NCI-H2171 treated with DMSO at 0.1 percent for 48 hours (cell line): ENCODE measurements around the gene GDA.
A peak's percentile ranks its signal among the peaks of the same experiment; 100 is the strongest.
"Not testable (repeated sequence)": the region's sequence is repeated elsewhere in the genome, so short reads cannot be mapped to it uniquely, and the experiment has no call there.

Source experiments
- DNase-seq: peaks from one replicate; lab custom pipeline; 2025; lab: John Stamatoyannopoulos, UW

Gene GDA

GRCh38 chr9:72280913-72281500, 131.8 kb downstream of the GDA start:
- DNase-seq, result peak; percentile 72

DNA sequence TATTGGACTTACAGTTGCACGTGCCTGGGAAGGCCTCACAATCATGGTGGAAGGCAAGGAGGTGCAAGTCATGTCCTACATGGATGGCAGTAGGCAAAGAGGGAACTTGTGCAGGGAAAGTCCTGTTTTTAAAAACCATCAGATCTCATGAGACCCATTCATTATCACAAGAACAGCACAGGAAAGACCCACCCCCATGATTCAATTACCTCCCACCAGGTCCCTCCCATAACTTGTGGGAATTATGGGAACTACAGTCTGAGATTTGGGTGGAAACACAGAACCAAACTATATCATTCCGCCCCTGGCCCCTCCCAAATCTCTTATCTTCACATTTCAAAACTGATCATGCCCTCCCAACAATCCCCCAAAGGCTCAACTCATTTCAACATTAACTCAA, 140.2 kb downstream of the GDA start:
- DNase-seq, result no peak

GRCh38 chr9:72290311-72290710, 141.1 kb downstream of the GDA start:
- DNase-seq, result no peak

- not testable (repeated sequence) for DNase-seq
Measured at GRCh38 chr9:72291576-72291975, 142.3 kb downstream of the GDA start.

GRCh38 chr9:72292256-72292682, 143.0 kb downstream of the GDA start:
- peak; percentile 44 for DNase-seq

DNA sequence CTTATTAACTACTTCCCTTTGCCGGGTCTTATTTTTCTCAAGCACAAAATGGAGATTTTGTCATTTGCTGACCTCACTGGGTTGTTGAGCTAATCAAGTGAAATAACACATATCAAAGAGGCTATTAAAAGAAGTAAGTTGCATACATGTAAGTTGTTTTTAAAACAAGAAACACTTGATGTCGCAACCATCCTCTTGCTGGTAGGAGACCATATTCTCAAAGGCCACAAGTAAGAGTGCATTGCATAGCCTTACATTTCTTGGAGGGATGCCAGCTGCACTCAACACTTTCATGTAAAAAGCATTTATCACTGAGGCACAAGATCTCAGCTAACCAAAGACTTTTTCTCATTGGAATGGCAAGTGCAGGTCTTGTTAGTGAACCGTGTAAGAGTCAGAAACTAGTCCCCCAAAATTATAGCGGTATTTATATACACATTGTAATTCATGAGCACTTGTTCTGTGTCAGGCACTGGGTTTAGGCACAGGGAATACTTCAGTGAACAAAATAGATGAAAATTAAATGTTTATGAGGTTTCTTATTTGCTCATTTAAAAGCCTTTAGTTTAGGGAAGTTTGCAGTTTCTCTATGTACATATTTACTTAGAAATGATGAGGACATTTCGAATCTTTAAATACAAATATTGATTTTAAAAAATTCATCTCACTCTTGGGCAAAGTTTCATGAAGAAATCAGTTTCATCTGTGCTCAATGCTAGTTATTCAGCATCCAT, 143.8 kb downstream of the GDA start:
- DNase-seq, result peak; percentile 45

GRCh38 chr9:72294936-72295335, 145.7 kb downstream of the GDA start:
- DNase-seq, result no peak

DNA sequence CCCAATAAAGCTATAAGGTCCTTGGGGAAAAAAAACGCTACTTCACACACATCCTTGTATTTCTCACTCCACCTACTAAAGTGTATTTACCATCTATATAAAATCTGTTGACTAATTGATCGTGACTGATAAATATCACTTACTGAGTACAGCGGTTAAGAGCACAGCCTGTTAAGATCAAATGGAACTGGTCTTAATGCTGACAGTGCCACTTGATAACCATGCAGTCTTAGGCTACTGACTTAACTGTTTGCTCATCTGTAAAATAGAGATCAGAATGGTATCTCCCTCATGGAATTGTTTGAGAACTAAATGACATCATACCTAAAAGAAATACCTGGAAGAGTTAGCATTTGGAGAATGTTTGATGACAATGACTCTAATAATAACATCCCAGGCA, 148.3 kb downstream of the GDA start:
- no peak for DNase-seq

- DNase-seq, result no peak
Measured at GRCh38 chr9:72299017-72299603, 149.9 kb downstream of the GDA start.

DNA sequence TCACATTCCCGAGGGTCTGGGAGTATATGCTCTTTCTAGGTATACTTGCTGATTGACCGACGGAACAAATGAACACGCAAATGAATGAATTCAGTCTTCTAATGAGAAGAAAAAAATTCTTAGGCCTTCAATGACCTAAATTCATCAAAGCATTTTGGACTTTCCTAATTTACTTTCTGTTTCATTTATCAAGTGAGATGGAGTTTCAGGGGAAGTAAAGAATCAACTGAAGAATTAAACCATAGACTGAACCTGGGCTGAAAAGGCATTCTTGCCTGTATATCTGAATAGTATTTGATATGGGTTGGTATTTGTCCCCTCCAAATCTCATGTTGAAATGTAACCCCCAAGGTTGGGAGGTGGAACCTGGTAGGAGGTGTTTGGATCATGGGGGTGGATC, 151.6 kb downstream of the GDA start:
- no peak for DNase-seq
